GM12865 (cell line): ENCODE data around the gene ING3.

ENCODE experiments used
- DNase-seq: peaks from one replicate; pipeline ENCODE4 v3.0.0; 2010; ENCODE audit warnings: low read depth
- H3K4me3 ChIP-seq: 2 replicates; pipeline ENCODE4 v1.5.1; 2011; ENCODE audit warnings: mild to moderate bottlenecking, low read depth, low read length, control low read depth
- CTCF ChIP-seq: IDR thresholded peaks from 2 replicates; pipeline ENCODE4 v1.5.1; 2011; ENCODE audit warnings: low read length, control low read depth, low read depth, inconsistent platforms; ENCODE audit not compliant: insufficient read depth; ENCODE audit errors: missing control alignments

The ING3 gene

DNA sequence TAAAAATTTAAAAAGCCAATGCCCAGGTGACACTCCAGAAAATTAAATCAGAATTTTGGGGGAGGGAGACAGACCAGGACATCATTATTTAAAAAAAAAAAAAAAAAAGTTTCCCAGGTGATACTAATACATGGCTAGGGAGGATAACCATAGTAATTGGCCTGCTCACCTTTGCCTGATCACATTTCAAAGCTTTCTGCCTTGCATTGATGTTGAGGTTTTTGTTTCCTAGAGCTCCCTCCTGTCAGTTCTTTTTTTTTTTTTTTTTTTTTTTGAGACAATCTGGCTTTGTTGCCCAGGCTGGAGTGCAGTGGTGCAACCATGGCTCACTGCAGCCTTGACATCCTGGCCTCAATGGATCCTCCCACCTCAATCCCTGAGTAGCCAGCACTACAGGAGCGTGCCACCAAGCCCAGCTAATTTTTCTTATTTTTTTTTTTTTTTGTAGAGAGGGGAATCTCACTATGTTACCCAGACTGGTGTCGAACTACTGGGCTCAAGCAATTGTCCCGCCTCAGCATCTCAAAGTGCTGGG lies 76.1 kb downstream of the ING3 start:
- DNase-seq = no peak
- no peak for TF ChIP-seq CTCF
- H3K4me3 ChIP-seq = no peak overlapping the region
